HEK293 (cell line): ENCODE measurements around the gene NT5DC3.

ENCODE experiments used
- CTCF ChIP-seq: fragments of 450-650 bp; formaldehyde crosslinking; IDR thresholded peaks from 2 replicates; pipeline ENCODE4 v1.5.1; 2016; ENCODE audit warnings: missing biosample characterization, missing genetic modification characterization
- ZNF398 ChIP-seq: fragments of 450-650 bp; formaldehyde crosslinking; IDR thresholded peaks from 2 replicates; pipeline ENCODE4 v1.5.1; 2017; ENCODE audit warnings: missing biosample characterization, missing genetic modification characterization

- TF ChIP-seq CTCF (no peak), ZNF398 (no peak)
Observed at GRCh38 chr12:103735291-103735690, 105.7 kb downstream of the NT5DC3 start.
